ENCODE results near the gene TCEA3.

TCEA3 gene

GRCh38 chr1:23362218-23362713 is 62.3 kb downstream of the TCEA3 start:
- FAIRE-seq, result no peak

- FAIRE-seq, result no peak
Measured at GRCh38 chr1:23358310-23358875, 66.2 kb downstream of the TCEA3 start.

DNA sequence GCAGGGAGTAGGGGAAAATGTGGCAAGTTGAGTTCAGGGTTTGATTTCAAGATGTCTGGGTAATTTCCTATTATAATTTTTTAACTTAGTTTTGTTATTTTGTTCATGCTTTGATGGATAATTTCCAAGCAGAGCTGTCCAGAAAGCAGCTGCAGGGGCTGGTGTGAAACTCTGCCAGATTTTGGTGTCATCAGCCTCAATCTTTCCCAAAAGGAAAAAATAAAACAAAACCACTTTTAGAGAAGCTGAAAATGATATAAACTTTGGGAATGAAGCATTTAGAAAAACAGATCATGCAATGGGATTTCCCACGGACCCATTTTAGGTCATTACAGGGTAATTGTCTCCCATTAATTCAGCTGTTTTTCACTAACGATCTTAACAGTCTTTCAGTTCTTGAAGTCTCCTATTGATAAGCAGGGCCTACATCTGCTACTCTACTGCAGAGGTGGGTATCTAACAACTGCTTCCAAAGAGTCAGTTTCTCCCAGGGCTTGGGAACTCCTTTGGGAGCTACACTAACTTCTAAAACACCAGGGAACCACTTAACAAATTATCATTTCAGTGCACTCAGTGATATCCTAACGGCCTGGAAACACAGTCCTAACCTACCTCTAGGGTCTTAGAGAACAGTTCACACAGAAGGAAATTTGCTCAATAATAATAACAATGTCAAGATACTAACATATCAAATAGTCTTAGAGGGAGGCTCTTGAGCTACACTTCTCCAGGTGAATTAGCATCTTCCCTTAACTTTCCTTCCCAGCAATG is 67.2 kb downstream of the TCEA3 start:
- no peak for FAIRE-seq

- FAIRE-seq, result no peak
Measured at GRCh38 chr1:23356471-23357137, 67.9 kb downstream of the TCEA3 start.

- FAIRE-seq, result no peak
Measured at GRCh38 chr1:23354245-23354644, 70.3 kb downstream of the TCEA3 start.

GRCh38 chr1:23352096-23352695 is 72.4 kb downstream of the TCEA3 start:
- FAIRE-seq, result no peak

GRCh38 chr1:23345920-23346319 is 78.6 kb downstream of the TCEA3 start:
- FAIRE-seq, result no peak

- no peak for FAIRE-seq
Measured at GRCh38 chr1:23344987-23345472, 79.5 kb downstream of the TCEA3 start.

DNA sequence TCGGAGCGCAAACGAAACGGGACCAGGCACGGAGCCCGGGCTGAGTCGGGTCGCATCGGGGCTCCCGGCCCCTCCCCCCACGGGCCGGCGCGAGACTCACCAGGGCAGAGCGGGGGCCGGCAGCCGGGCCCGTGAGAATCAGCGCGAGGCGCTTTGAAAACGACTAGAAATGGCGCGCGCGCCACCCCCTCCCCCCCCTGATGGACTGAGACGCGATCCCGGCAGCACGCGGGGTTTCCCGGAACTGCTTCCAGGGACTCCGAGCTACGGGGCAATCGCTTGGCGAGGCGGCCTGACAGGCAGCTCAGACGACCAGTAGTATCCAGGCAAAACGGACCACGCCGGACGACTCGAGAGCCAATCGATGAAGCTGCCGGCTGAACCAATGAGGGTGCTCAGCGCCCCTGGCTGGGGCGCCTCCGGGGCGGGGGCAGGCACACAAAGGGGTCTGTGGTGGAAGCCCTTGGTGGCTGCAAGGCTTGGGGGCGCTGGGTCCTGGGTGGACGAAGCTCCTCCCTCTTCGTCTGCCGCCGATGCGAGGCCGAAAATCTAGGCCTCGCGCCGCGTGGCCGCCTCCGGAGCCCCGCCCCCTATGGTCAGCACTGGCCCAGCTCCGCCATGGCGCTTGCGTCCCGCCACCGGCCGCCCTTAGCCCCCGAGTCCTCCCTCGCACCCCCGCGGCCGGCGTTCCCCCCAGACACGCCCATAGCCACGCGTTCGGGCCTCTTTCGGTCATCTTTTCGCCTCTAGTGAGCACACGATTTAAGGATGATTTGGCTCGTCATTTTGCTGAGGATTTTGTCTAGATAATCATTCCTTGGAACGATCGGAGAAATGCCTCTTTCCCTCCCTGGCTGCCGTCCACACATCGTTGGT is 80.2 kb downstream of the TCEA3 start, which contains the start of gene HNRNPR:
HNRNPR (minus strand) TSS at position 174 of the 876 bp plus-strand sequence. CDS start 3,276 bp downstream, outside the sequence.
- peak; percentile 98 for FAIRE-seq

DNA sequence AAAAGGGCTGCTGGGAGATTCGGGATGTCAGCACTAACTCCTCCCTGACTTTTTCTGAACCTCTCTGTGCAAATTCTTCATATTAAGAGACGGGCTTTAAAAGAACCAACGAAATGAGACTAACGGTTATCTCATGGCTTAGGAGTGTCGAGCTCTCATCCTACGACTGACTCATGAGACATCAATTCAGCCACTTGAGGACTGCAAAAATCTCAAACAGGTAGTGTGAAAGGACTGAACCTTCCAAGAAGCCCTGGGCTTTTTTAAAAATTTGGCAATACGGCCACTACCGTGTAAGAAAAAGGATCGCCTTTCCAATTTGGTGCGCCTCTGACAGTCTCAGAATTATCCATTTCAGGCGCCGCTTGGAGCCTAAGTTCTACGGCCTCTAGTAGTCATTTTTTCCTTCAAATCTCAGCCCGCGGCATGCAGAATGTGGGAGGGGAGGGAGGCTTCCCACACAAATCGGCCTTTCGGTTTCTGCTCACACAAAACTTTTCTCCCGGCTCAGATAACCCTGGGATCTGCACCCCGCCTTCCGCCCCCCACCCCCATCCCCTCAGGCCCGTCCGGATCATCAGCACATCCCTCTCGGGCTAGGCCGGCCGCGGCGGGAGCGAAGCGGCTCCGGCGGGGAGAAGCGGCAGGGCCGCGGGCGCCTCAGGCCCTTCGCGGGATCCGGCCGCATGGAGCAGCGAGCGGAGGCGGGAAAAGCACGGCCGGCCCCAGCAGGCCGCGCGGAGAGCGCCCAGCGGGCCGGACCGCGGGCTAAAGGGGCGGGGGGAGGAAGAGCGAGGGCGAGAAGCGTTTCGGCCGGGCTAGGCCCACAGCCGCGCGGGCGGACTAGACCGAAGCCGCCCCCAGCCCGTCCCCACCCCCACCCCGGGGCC is 81.1 kb downstream of the TCEA3 start:
- no peak for FAIRE-seq

GRCh38 chr1:23341931-23342692 is 82.4 kb downstream of the TCEA3 start:
- no peak for FAIRE-seq

DNA sequence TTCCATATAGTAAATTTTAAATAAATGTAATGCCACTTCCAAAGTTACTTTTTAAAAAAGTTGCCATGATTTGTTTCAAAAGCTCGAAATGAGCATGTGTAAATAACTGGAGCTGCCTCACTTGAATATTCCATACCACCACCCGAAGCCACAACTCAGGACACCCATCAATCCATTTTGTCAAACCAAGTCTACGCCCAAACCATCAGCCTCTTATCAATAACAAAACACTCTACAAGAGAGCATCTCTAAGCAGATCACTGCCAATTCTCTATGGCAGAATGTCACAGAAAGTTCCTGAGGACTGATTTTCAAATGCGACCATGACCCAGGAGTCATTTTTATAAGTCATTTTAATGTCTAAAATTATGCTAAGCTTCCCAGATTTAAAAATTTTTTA is 84.9 kb downstream of the TCEA3 start:
- FAIRE-seq, result no peak

DNA sequence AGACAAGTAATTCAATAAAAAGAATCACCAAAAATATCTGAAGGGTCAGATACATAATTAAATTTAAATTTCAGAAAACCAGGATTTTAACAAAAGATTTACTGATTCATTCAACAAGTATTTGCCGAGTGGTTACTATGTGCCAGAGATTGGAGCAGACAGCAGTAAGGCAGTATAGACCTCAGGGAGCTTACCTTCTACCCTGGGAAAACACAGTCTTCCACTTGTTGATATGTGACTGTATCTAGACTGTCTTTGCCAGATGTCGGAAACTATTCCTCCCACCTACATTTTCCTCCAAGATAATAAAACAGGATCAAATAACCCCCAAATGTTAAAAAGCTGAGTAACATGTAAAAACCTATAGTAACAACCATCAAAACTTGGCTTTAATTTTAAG is 86.7 kb downstream of the TCEA3 start:
- no peak for FAIRE-seq

- FAIRE-seq, result no peak
Measured at GRCh38 chr1:23331713-23332112, 92.8 kb downstream of the TCEA3 start.

All from G401.6 (cell line).